NOMO-1 (cell line): ENCODE results near the gene DOCK2.
"Not testable (repeated sequence)": the region's sequence is repeated elsewhere in the genome, so short reads cannot be mapped to it uniquely, and the experiment has no call there.

Source experiments
- DNase-seq, 2 experiments: peaks; one replicate each; lab custom pipeline; 2025; ENCODE audit not compliant: unreplicated experiment in 2 of 2; lab: John Stamatoyannopoulos, UW

DOCK2 gene

GRCh38 chr5:169781420-169782345 is 144.6 kb downstream of the DOCK2 start:
- DNase-seq: no peak

- DNase-seq: no peak
Measured at GRCh38 chr5:169785771-169786618, 148.9 kb downstream of the DOCK2 start.

- DNase-seq: peak; percentile 75 to 91
Measured at GRCh38 chr5:169788168-169788567, 151.1 kb downstream of the DOCK2 start.

- peak in 1 of 2 experiments; percentile 35 for DNase-seq
Measured at GRCh38 chr5:169789417-169789940, 152.4 kb downstream of the DOCK2 start.

- no peak for DNase-seq
Measured at GRCh38 chr5:169791251-169791650, 154.2 kb downstream of the DOCK2 start.

GRCh38 chr5:169795338-169795737 is 158.3 kb downstream of the DOCK2 start:
- DNase-seq: no peak

- DNase-seq: no peak
Measured at GRCh38 chr5:169796731-169797130, 159.7 kb downstream of the DOCK2 start.

- DNase-seq: no peak
Measured at GRCh38 chr5:169797577-169797976, 160.5 kb downstream of the DOCK2 start.

GRCh38 chr5:169798438-169798837 is 161.4 kb downstream of the DOCK2 start:
- no peak for DNase-seq

- DNase-seq: no peak
Measured at GRCh38 chr5:169798906-169799660, 162.0 kb downstream of the DOCK2 start.

GRCh38 chr5:169801324-169801777 is 164.3 kb downstream of the DOCK2 start:
- DNase-seq: peak; percentile 12 to 61

- no peak for DNase-seq
Measured at GRCh38 chr5:169801781-169802180, 164.7 kb downstream of the DOCK2 start.

GRCh38 chr5:169803077-169803981 is 166.3 kb downstream of the DOCK2 start:
- peak in 1 of 2 experiments; percentile 26 for DNase-seq

- no peak for DNase-seq
Measured at GRCh38 chr5:169804861-169805260, 167.8 kb downstream of the DOCK2 start.

GRCh38 chr5:169805527-169805934 is 168.5 kb downstream of the DOCK2 start:
- no peak for DNase-seq

- no peak for DNase-seq
Measured at GRCh38 chr5:169805937-169806700, 169.0 kb downstream of the DOCK2 start.

- DNase-seq: no peak
Measured at GRCh38 chr5:169808118-169808581, 171.1 kb downstream of the DOCK2 start.

GRCh38 chr5:169808880-169809279 is 171.8 kb downstream of the DOCK2 start:
- not testable (repeated sequence) for DNase-seq

- DNase-seq: no peak
Measured at GRCh38 chr5:169809281-169809680, 172.2 kb downstream of the DOCK2 start.
